ENCODE results near the gene ARL16. TPM values are rescaled to one million over a fixed set of nuclear protein-coding genes. Genes with fewer than 3 reads are reported as not detected.

ARL16 gene
- total RNA-seq, 1 experiment from 2014 or later: 41.7 TPM

DNA sequence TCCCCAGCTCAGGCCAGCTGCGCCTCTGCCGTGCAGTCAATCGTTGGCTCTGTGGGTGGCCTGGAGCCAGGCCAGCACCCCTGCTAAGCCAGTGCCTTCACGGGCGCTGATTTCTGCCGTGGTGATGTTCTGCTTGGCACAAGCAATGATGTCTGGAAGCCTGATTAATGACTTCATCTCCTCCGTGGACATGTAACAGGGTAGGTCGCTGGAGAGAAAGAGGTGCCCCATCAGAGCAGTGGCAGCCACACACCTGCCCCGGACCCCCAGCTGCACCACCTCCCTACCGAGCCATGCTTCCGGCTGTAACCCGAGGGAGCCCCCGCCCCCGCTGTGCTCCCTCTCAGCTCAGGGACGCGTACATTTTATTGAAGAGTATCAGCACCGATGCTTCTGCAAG is 1.9 kb downstream of the ARL16 start:
- DNase-seq: no peak
- Histone ChIP-seq H3K4me3 (no peak overlapping the region), H3K27me3 (ENCODE audit: insufficient read depth, low read depth) (no peaks in the 10 kb centered on the region), H3K36me3 (ENCODE audit: low read depth) (no peaks in the 10 kb centered on the region), H3K4me1 (replicated peaks; ENCODE audit: insufficient read depth) (peaks cover 5% of the 10 kb centered on the region), H3K9me2 (ENCODE audit: insufficient read depth) (no peaks in the 10 kb centered on the region), H3F3A (ENCODE audit: insufficient read depth, low read depth) (peaks cover 11% of the 10 kb centered on the region; the same call in 1 of the 2 replicates), H3K27ac (no peak overlapping the region), H3K79me2 (ENCODE audit: low read depth) (peaks cover 47% of the 10 kb centered on the region), H2AFZ (no peak overlapping the region), H4K20me1 (ENCODE audit: insufficient read depth) (peaks cover 13% of the 10 kb centered on the region), H3K9me3 (ENCODE audit: insufficient read depth, low read depth) (no peaks in the 10 kb centered on the region), H3K4me2 (no peak overlapping the region)
- no TSS peak for BruUV-seq (replicated peaks)
- TF ChIP-seq, protein P1, sequence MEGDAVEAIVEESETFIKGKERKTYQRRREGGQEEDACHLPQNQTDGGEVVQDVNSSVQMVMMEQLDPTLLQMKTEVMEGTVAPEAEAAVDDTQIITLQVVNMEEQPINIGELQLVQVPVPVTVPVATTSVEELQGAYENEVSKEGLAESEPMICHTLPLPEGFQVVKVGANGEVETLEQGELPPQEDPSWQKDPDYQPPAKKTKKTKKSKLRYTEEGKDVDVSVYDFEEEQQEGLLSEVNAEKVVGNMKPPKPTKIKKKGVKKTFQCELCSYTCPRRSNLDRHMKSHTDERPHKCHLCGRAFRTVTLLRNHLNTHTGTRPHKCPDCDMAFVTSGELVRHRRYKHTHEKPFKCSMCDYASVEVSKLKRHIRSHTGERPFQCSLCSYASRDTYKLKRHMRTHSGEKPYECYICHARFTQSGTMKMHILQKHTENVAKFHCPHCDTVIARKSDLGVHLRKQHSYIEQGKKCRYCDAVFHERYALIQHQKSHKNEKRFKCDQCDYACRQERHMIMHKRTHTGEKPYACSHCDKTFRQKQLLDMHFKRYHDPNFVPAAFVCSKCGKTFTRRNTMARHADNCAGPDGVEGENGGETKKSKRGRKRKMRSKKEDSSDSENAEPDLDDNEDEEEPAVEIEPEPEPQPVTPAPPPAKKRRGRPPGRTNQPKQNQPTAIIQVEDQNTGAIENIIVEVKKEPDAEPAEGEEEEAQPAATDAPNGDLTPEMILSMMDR (conservative IDR thresholded peaks at IDR 0.05): no peak
- no peak for TF ChIP-seq EZH2 (IDR thresholded peaks at IDR 0.05; ENCODE audit: low read depth)
- ChIA-PET CTCF (no interaction called here), POLR2A (ENCODE audit: unreplicated experiment) (interaction anchor here (0.5 kb wide), 1 partner anchor 44 kb away, joined by 7 read pairs; no protein-coding TSS in a partner anchor)
- intact Hi-C loops (cut with micrococcal nuclease; ENCODE audit: unreplicated experiment): loop anchor here (5.0 kb wide), 2 partner anchors 44 to 341 kb away; partner anchors contain the start of genes CENPX, LRRC45, NPLOC4 and TSPAN10

DNA sequence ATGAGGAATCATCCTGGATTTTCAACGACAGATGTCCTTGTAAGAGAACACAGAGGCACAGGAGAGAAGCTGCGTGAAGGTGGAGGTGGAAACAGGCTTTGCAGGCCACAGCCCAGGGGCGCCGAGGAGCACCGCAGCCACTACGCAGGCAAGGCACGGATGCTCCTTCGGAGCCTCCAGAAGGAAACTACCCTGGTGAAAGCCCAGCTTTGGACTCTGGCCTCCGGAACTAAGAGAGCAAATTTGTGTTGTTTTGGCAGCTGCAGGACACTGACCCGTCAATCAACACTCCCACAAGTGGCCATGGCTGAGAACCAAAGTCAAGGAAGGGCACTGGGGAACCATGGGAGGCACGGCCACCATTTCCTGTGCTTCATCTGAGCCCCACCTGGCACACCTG is 3.4 kb downstream of the ARL16 start:
- TF ChIP-seq, protein P1 (conservative IDR thresholded peaks at IDR 0.05): no peak
- no peak for TF ChIP-seq EZH2 (IDR thresholded peaks at IDR 0.05; ENCODE audit: low read depth)
- Histone ChIP-seq H3K4me3 (no peak overlapping the region), H3K4me1 (replicated peaks; ENCODE audit: insufficient read depth) (peaks cover under 1% of the 10 kb centered on the region; the same call in 1 of the 2 replicates), H3K27ac (no peak overlapping the region), H3K27me3 (ENCODE audit: insufficient read depth, low read depth) (no peaks in the 10 kb centered on the region), H3K9me2 (ENCODE audit: insufficient read depth) (no peaks in the 10 kb centered on the region), H3K79me2 (ENCODE audit: low read depth) (peaks cover 32% of the 10 kb centered on the region), H3K9me3 (ENCODE audit: insufficient read depth, low read depth) (no peaks in the 10 kb centered on the region), H4K20me1 (ENCODE audit: insufficient read depth) (peaks cover under 1% of the 10 kb centered on the region), H2AFZ (no peak overlapping the region), H3K4me2 (no peak overlapping the region), H3K36me3 (ENCODE audit: low read depth) (no peaks in the 10 kb centered on the region), H3F3A (ENCODE audit: insufficient read depth, low read depth) (peaks cover 10% of the 10 kb centered on the region; the same call in 1 of the 2 replicates)
- DNase-seq: no peak
- POLR2A ChIA-PET (ENCODE audit: unreplicated experiment): no interaction called here
- no TSS peak for BruUV-seq (replicated peaks)
- intact Hi-C loops (cut with micrococcal nuclease; ENCODE audit: unreplicated experiment): loop anchor here (5.0 kb wide), 2 partner anchors 43 to 342 kb away; partner anchors contain the start of genes CENPX, LRRC45, NPLOC4 and TSPAN10
- CTCF ChIA-PET: no interaction called here

DNA sequence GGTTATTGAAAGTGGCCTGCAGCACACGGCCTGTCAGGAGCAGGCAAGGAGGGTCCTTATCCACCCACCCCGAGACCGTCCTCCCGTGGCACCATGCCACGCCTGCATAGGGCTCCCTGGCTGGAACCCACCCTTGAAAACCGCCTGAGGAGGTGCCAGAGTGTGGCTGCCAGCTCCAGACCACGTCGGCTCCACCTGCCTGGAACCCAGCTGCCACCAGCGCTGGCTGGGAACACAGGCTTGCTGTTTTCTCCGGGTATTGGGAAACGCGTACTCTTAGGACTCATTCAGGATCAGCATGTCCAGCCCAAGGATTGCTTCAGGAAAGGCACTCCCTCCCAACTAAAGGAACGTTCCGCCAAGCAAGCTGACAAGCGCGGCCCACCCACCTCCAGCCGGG is 6.7 kb downstream of the ARL16 start:
- Histone ChIP-seq H3K27me3 (ENCODE audit: insufficient read depth, low read depth) (no peaks in the 10 kb centered on the region), H3K4me3 (no peak overlapping the region), H3K4me2 (no peak overlapping the region), H3K9me2 (ENCODE audit: insufficient read depth) (no peaks in the 10 kb centered on the region), H3K9me3 (ENCODE audit: insufficient read depth, low read depth) (no peaks in the 10 kb centered on the region), H3K27ac (no peak overlapping the region), H2AFZ (no peak overlapping the region), H3F3A (ENCODE audit: insufficient read depth, low read depth) (peaks cover 12% of the 10 kb centered on the region; the same call in 1 of the 2 replicates), H4K20me1 (ENCODE audit: insufficient read depth) (no peaks in the 10 kb centered on the region), H3K4me1 (replicated peaks; ENCODE audit: insufficient read depth) (no peaks in the 10 kb centered on the region), H3K79me2 (ENCODE audit: low read depth) (0 out of 2 replicates have a peak, but pooled peaks cover 4% of the 10 kb centered on the region), H3K36me3 (ENCODE audit: low read depth) (no peaks in the 10 kb centered on the region)
- DNase-seq: no peak
- ChIA-PET POLR2A (ENCODE audit: unreplicated experiment) (no interaction called here), CTCF (no interaction called here)
- intact Hi-C loops (cut with micrococcal nuclease; ENCODE audit: unreplicated experiment): no loop called here
- no peak for TF ChIP-seq EZH2 (IDR thresholded peaks at IDR 0.05; ENCODE audit: low read depth)
- TF ChIP-seq, protein P1 (conservative IDR thresholded peaks at IDR 0.05): no peak
- no TSS peak for BruUV-seq (replicated peaks)
